DND-41 (cell line): Measurements from ENCODE around the gene NPW.

Experiments
- ATAC-seq: fragments of 200-7000 bp; cut with Tn5 transposase; 3 replicates; pipeline ENCODE4 v1.9.1; 2021; ENCODE audit warnings: low read depth; ENCODE audit not compliant: insufficient read depth
- DNase-seq: peaks from one replicate; pipeline ENCODE4 v3.0.0-alpha.2; 2020
- H2AFZ ChIP-seq: 2 replicates; pipeline ENCODE4 v1.6.0; 2012; ENCODE audit warnings: low read depth, low read length
- H3K27ac ChIP-seq: 2 replicates; pipeline ENCODE4 v1.5.1; 2012; ENCODE audit warnings: low read length, inconsistent platforms
- H3K27me3 ChIP-seq: fragments of 200-600 bp; sonication (generic); 2 replicates; pipeline ENCODE4 v1.6.0; 2012; ENCODE audit warnings: low read length, mild to moderate bottlenecking, inconsistent platforms; ENCODE audit not compliant: insufficient read depth, poor library complexity
- H3K36me3 ChIP-seq: 2 replicates; pipeline ENCODE4 v1.5.1; 2012; ENCODE audit warnings: low read length, inconsistent platforms; ENCODE audit not compliant: insufficient read depth
- H3K4me1 ChIP-seq: 2 replicates; pipeline ENCODE4 v1.5.1; 2012; ENCODE audit warnings: mild to moderate bottlenecking, low read length; ENCODE audit not compliant: insufficient read depth
- H3K4me2 ChIP-seq: 2 replicates; pipeline ENCODE4 v1.6.0; 2012; ENCODE audit warnings: mild to moderate bottlenecking, moderate library complexity, low read length, inconsistent platforms; ENCODE audit not compliant: insufficient read depth
- H3K4me3 ChIP-seq, 2 experiments: fragments of 200-600 bp in 1 of 2; shearing (Covaris generic) in 1 of 2; 2 replicates each; pipeline ENCODE4 v1.5.1; 2012 to 2016; ENCODE audit warnings: inconsistent platforms in 2 of 2, low read length in 2 of 2, mild to moderate bottlenecking in 2 of 2, low read depth in 1 of 2, moderate library complexity in 1 of 2
- H3K79me2 ChIP-seq: 2 replicates; pipeline ENCODE4 v1.6.0; 2012; ENCODE audit warnings: low read length, inconsistent platforms; ENCODE audit not compliant: insufficient read depth
- H3K9ac ChIP-seq: 2 replicates; pipeline ENCODE4 v1.6.0; 2012; ENCODE audit warnings: low read depth, mild to moderate bottlenecking, inconsistent platforms, low read length, moderate library complexity
- H3K9me3 ChIP-seq: 2 replicates; pipeline ENCODE4 v1.5.1; 2012; ENCODE audit warnings: low read length, moderate library complexity, mild to moderate bottlenecking, inconsistent platforms; ENCODE audit not compliant: insufficient read depth, severe bottlenecking
- H4K20me1 ChIP-seq: 2 replicates; pipeline ENCODE4 v1.6.0; 2012; ENCODE audit warnings: low read length; ENCODE audit not compliant: insufficient read depth
- EZH2 ChIP-seq: IDR thresholded peaks from 3 replicates; pipeline ENCODE4 v1.6.1; 2012; ENCODE audit warnings: borderline replicate concordance, low read depth, mild to moderate bottlenecking, moderate library complexity, low read length, inconsistent platforms; ENCODE audit not compliant: severe bottlenecking
- TF ChIP-seq, protein P1 (sequence below): IDR thresholded peaks from 2 replicates; pipeline ENCODE4 v1.5.1; 2012; ENCODE audit warnings: borderline replicate concordance, low read length, moderate library complexity, mild to moderate bottlenecking; ENCODE audit not compliant: poor library complexity, severe bottlenecking; ENCODE audit errors: extremely low read depth

The NPW gene

GRCh38 chr16:2047330-2048115 is 27.9 kb downstream of the NPW start, which contains the start of the genes NTHL1 and TSC2:
Gene NTHL1, minus strand, starts transcription at chr16:2047834. Its CDS starts 11 bp downstream, at chr16:2047823.
Gene TSC2, plus strand, starts transcription at chr16:2047985. Its CDS starts 631 bp downstream, at chr16:2048616.
- Histone ChIP-seq H3K27ac (peak within 1 kb of the TSS; percentile 72), H3K4me1 (peaks cover 31% of the 10 kb centered on the region), H3K9me3 (no peaks in the 10 kb centered on the region), H3K27me3 (no peaks in the 10 kb centered on the region), H4K20me1 (0 out of 2 replicates have a peak, but pooled peaks cover 2% of the 10 kb centered on the region), H3K36me3 (peaks cover 52% of the 10 kb centered on the region), H2AFZ (peak within 1 kb of the TSS; percentile 94), H3K9ac (peak within 1 kb of the TSS; percentile 77), H3K4me3 (peak within 1 kb of the TSS; percentile 66 to 96), H3K4me2 (peak within 1 kb of the TSS; percentile 78), H3K79me2 (peaks cover 36% of the 10 kb centered on the region)
- DNase-seq = peak; percentile 95
- TF ChIP-seq, protein P1, sequence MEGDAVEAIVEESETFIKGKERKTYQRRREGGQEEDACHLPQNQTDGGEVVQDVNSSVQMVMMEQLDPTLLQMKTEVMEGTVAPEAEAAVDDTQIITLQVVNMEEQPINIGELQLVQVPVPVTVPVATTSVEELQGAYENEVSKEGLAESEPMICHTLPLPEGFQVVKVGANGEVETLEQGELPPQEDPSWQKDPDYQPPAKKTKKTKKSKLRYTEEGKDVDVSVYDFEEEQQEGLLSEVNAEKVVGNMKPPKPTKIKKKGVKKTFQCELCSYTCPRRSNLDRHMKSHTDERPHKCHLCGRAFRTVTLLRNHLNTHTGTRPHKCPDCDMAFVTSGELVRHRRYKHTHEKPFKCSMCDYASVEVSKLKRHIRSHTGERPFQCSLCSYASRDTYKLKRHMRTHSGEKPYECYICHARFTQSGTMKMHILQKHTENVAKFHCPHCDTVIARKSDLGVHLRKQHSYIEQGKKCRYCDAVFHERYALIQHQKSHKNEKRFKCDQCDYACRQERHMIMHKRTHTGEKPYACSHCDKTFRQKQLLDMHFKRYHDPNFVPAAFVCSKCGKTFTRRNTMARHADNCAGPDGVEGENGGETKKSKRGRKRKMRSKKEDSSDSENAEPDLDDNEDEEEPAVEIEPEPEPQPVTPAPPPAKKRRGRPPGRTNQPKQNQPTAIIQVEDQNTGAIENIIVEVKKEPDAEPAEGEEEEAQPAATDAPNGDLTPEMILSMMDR = peak; percentile 34
- TF ChIP-seq EZH2 = no peak
- peak; percentile 89 for ATAC-seq

DNA sequence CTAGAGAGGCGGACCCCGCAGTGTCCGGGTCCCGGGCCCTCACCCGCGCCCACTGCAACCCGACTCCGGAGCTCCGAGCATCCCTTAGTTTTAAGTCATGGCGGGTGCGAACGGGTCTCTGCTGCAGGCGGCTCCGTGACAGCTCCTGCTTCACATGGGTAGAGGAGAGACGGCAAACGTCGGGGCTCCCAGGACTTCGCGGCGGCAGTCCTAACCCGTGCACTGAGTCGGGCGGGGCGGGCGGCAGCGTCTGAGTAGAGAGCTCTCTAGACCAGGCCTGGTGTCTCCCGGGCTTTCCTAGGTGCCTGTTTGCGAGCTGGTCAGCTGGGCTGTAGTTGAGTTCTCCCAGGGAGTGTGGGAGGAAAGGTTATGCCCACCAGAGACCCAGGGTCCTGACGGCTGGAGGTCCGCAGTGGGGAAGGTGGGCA is 28.5 kb downstream of the NPW start:
- Histone ChIP-seq H3K4me2 (peak overlapping the region; percentile 78), H3K9me3 (no peaks in the 10 kb centered on the region), H4K20me1 (0 out of 2 replicates have a peak, but pooled peaks cover 2% of the 10 kb centered on the region), H3K4me3 (peak overlapping the region; percentile 66 to 96), H3K27ac (peak overlapping the region; percentile 26), H3K9ac (peak overlapping the region; percentile 77), H3K27me3 (no peaks in the 10 kb centered on the region), H3K4me1 (peaks cover 31% of the 10 kb centered on the region), H2AFZ (peak overlapping the region; percentile 79), H3K36me3 (peaks cover 56% of the 10 kb centered on the region), H3K79me2 (peaks cover 36% of the 10 kb centered on the region)
- ATAC-seq = no peak; the same call in 1 of the 3 replicates
- TF ChIP-seq, protein P1 = no peak
- no peak for TF ChIP-seq EZH2
- no peak for DNase-seq

- Histone ChIP-seq H3K9ac (no peak overlapping the region), H2AFZ (no peak overlapping the region), H3K27me3 (no peaks in the 10 kb centered on the region), H3K9me3 (no peaks in the 10 kb centered on the region), H3K4me2 (no peak overlapping the region), H3K36me3 (peaks cover 67% of the 10 kb centered on the region), H3K79me2 (peaks cover 14% of the 10 kb centered on the region), H3K27ac (no peak overlapping the region), H4K20me1 (peaks cover 7% of the 10 kb centered on the region; the same call in 1 of the 2 replicates), H3K4me3 (no peak overlapping the region), H3K4me1 (peaks cover 15% of the 10 kb centered on the region)
- DNase-seq = no peak
- no peak for ATAC-seq
- TF ChIP-seq EZH2 = no peak
- TF ChIP-seq, protein P1 = no peak
Observed at GRCh38 chr16:2053211-2053610, 33.6 kb downstream of the NPW start.
